HepG2 (cell line): ENCODE results near the gene GLI3. TPM values are rescaled to one million over a fixed set of nuclear protein-coding genes. Genes with fewer than 3 reads are reported as not detected.

Source experiments
- ATAC-seq: fragments of 200-7000 bp; cut with Tn5 transposase; 3 replicates; pipeline ENCODE4 v1.9.1; 2020; ENCODE audit warnings: mild to moderate bottlenecking, moderate library complexity
- BruUV-seq: library from RNA; stranded (reverse); fragments of 400-500 nt; replicated peaks from 2 replicates; lab custom pipeline; 2021; lab: Mats Ljungman, UMichigan
- CTCF ChIA-PET: fragments of 300-600 bp; formaldehyde crosslinking; extraction: SDS; loops from one replicate; lab custom pipeline; 2021; ENCODE audit warnings: low total read pairs, inconsistent platforms, low intra/inter-chr PET ratio; lab: Yijun Ruan, JAX
- POLR2A ChIA-PET: fragments of 350-600 bp; sonication (Branson Sonifier 250); formaldehyde crosslinking; loops from one replicate; lab custom pipeline; 2020; ENCODE audit warnings: antibody characterized with exemption, inconsistent platforms; lab: Yijun Ruan, JAX
- DNase-seq: peaks from one replicate; pipeline ENCODE4 v3.0.0-alpha.2; 2015; ENCODE audit warnings: low spot score
- FAIRE-seq: peaks from 3 replicates; lab custom pipeline; 2011; peaks lifted over from hg19 to GRCh38; lab: Jason Lieb, UNC
- H2AFZ ChIP-seq: one replicate; pipeline ENCODE4 v1.6.1; 2011; ENCODE audit warnings: low read length, inconsistent platforms
- H3K27ac ChIP-seq: fragments of 300-600 bp; 3 replicates; pipeline ENCODE4 v1.8.0; 2011; ENCODE audit warnings: mixed run types, mild to moderate bottlenecking, mixed read lengths, low read length, inconsistent platforms; ENCODE audit not compliant: insufficient read depth; ENCODE audit errors: extremely low read length
- H3K27me3 ChIP-seq, 2 experiments: fragments of 200-600 bp in 1 of 2; 2 replicates in 1 of 2; 3 replicates in 1 of 2; pipeline versions ENCODE4 v1.6.0 to v1.8.0; 2011; ENCODE audit warnings: low read length in 2 of 2, mild to moderate bottlenecking in 2 of 2, moderate library complexity in 2 of 2, inconsistent platforms in 1 of 2; ENCODE audit not compliant: insufficient read depth in 2 of 2, control insufficient read depth in 1 of 2
- H3K36me3 ChIP-seq, 2 experiments: fragments of 200-600 bp in 1 of 2; replicated peaks in 1 of 2; 2 replicates in 1 of 2; 3 replicates in 1 of 2; pipeline versions ENCODE4 v1.5.1 to v1.8.0; 2011; ENCODE audit warnings: low read length in 2 of 2, inconsistent platforms in 1 of 2; ENCODE audit not compliant: insufficient read depth in 2 of 2, control insufficient read depth in 1 of 2
- H3K4me1 ChIP-seq: 2 replicates; pipeline ENCODE4 v1.5.1; 2012; ENCODE audit warnings: low read length, inconsistent platforms; ENCODE audit not compliant: insufficient read depth
- H3K4me2 ChIP-seq: 2 replicates; pipeline ENCODE4 v1.6.0; 2011; ENCODE audit warnings: low read depth, low read length, inconsistent platforms
- H3K4me3 ChIP-seq, 3 experiments: fragments of 200-600 bp in 1 of 3; sonication (generic), shearing (Covaris generic) in 1 of 3; replicated peaks in 1 of 3; 2 replicates each; pipeline ENCODE4 v1.5.1; 2011 to 2016; ENCODE audit warnings: low read length in 3 of 3, inconsistent platforms in 2 of 3, low read depth in 2 of 3, mild to moderate bottlenecking in 2 of 3, control low read depth in 1 of 3, mixed read lengths in 1 of 3; ENCODE audit not compliant: insufficient read depth in 1 of 3
- H3K79me2 ChIP-seq: one replicate; pipeline ENCODE4 v1.6.1; 2011; ENCODE audit warnings: low read length, inconsistent platforms; ENCODE audit not compliant: insufficient read depth
- H3K9ac ChIP-seq: 2 replicates; pipeline ENCODE4 v1.6.0; 2011; ENCODE audit warnings: mild to moderate bottlenecking, low read depth, low read length, inconsistent platforms; ENCODE audit not compliant: insufficient read depth
- H3K9me3 ChIP-seq: 2 replicates; pipeline ENCODE4 v1.5.1; 2012; ENCODE audit warnings: mild to moderate bottlenecking, low read length
- H4K20me1 ChIP-seq: 2 replicates; pipeline ENCODE4 v1.6.0; 2011; ENCODE audit warnings: inconsistent platforms, mild to moderate bottlenecking, low read length, moderate library complexity; ENCODE audit not compliant: insufficient read depth
- XBP1 ChIP-seq: sonication (generic); formaldehyde crosslinking; IDR thresholded peaks from 2 replicates; pipeline ENCODE4 v1.5.0; 2020; ENCODE audit warnings: missing genetic modification reagents
- ZBTB42 ChIP-seq: sonication (generic); formaldehyde crosslinking; IDR thresholded peaks from 2 replicates; pipeline ENCODE4 v1.5.0; 2020; ENCODE audit warnings: mild to moderate bottlenecking, missing genetic modification reagents
- ZBTB43 ChIP-seq: sonication (generic); formaldehyde crosslinking; conservative IDR thresholded peaks from 2 replicates; pipeline ENCODE4 v1.4.0; 2020; ENCODE audit warnings: missing genetic modification reagents
- ZNF180 ChIP-seq: sonication (generic); formaldehyde crosslinking; IDR thresholded peaks from 2 replicates; pipeline ENCODE4 v1.4.0; 2020; ENCODE audit warnings: low read depth, missing genetic modification reagents, borderline replicate concordance
- ZNF274 ChIP-seq: sonication (generic); formaldehyde crosslinking; IDR thresholded peaks from 2 replicates; pipeline ENCODE4 v1.5.1; 2020; ENCODE audit warnings: mild to moderate bottlenecking, missing genetic modification reagents
- ZNF569 ChIP-seq: sonication (generic); formaldehyde crosslinking; IDR thresholded peaks from 2 replicates; pipeline ENCODE4 v1.5.0; 2020; ENCODE audit warnings: mild to moderate bottlenecking, missing genetic modification reagents, moderate library complexity, borderline replicate concordance
- WGBS: methylation state at CpG from one replicate; pipeline ENCODE4 v1.1.6; 2017; ENCODE audit warnings: low lambda C conversion rate; 5-methylcytosine and 5-hydroxymethylcytosine counted together
- in situ Hi-C: cut with HindIII; loops from 2 replicates; pipeline ENCODE4 v1.10.0; 2017; ENCODE audit warnings: low pct_unique_long_range_greater_than_20kb; ENCODE audit not compliant: extremely low pct_ligation_motif_present
- intact Hi-C: fragments of 100-400 bp; cut with micrococcal nuclease; formaldehyde crosslinking; loops from one replicate; pipeline ENCODE4 v1.10.0; 2022; ENCODE audit not compliant: unreplicated experiment
- polyA plus RNA-seq, 8 experiments: library from polyadenylated mRNA; depleted of rRNA in 3 of 8; stranded (reverse) in 7 of 8; unstranded in 1 of 8; fragments of >200 nt; fragmentation: Illumina TruSeq in 4 of 8; extraction: Trizol in 4 of 8; gene quantifications; 2 replicates each; pipeline versions ENCODE4 v1.2.1 to v1.2.3, GENCODE V29; 2011 to 2016; ENCODE audit warnings: low read depth in 4 of 8, missing spikeins in 1 of 8, mixed read lengths in 1 of 8; ENCODE audit not compliant: insufficient read depth in 1 of 8
- total RNA-seq, 5 experiments: library from RNA; depleted of rRNA; stranded (reverse); fragments of >200 nt; fragmentation: Illumina TruSeq; extraction: Trizol; gene quantifications; 2 replicates each; pipeline ENCODE4 v1.2.3, GENCODE V29; 2016; ENCODE audit warnings: low read depth in 1 of 5
- TF ChIP-seq, protein P1 (sequence below): sonication (generic); formaldehyde crosslinking; IDR thresholded peaks from 2 replicates; pipeline ENCODE4 v1.4.0; 2020; ENCODE audit warnings: missing genetic modification reagents
- TF ChIP-seq, protein P2 (sequence below): sonication (generic); formaldehyde crosslinking; IDR thresholded peaks from 2 replicates; pipeline ENCODE4 v1.4.0; 2020; ENCODE audit warnings: missing genetic modification reagents, borderline replicate concordance

GLI3 gene
- total and polyA plus RNA-seq, 2 of the 13 experiments (the other 11 are each of a cell fraction or from before 2014, with no cell fraction given): not detected

- Histone ChIP-seq H2AFZ (no peak overlapping the region), H3K27me3 (peaks cover 3 to 56% of the 10 kb centered on the region in 2 experiments; a peak in 4 of 5 replicates), H3K4me2 (no peak overlapping the region), H3K4me3 (peak overlapping the region; percentile 34 to 60 (median 47); a peak in 4 of 6 replicates), H3K9me3 (no peaks in the 10 kb centered on the region), H3K4me1 (no peaks in the 10 kb centered on the region; the same call in 1 of the 2 replicates), H3K9ac (no peak overlapping the region), H3K36me3 (no peaks in the 10 kb centered on the region), H3K79me2 (no peaks in the 10 kb centered on the region), H4K20me1 (no peaks in the 10 kb centered on the region), H3K27ac (no peak overlapping the region)
- BruUV-seq: no TSS peak
- ATAC-seq: no peak
- no peak for FAIRE-seq
- in situ Hi-C loops: no loop called here
- no peak for DNase-seq
- POLR2A ChIA-PET: no interaction called here
- no peak for TF ChIP-seq ZNF274 (CRISPR knock-in tag)
- TF ChIP-seq, all 625 proteins: peak for 0
- intact Hi-C loops: no loop called here
- WGBS: 27% methylated on average over 35 of the region's 66 CpGs
- CTCF ChIA-PET: no interaction called here
Observed at GRCh38 chr7:42237811-42238541, 967 bp upstream of the GLI3 start.

- H3K27ac ChIP-seq: no peak overlapping the region
- no peaks in the 10 kb centered on the region for H3K36me3 ChIP-seq
- no peaks in the 10 kb centered on the region for H4K20me1 ChIP-seq
- ChIA-PET CTCF (no interaction called here), POLR2A (no interaction called here)
- no peaks in the 10 kb centered on the region for H3K79me2 ChIP-seq
- H3K4me1 ChIP-seq: no peaks in the 10 kb centered on the region; the same call in 1 of the 2 replicates
- TF ChIP-seq, protein P1, sequence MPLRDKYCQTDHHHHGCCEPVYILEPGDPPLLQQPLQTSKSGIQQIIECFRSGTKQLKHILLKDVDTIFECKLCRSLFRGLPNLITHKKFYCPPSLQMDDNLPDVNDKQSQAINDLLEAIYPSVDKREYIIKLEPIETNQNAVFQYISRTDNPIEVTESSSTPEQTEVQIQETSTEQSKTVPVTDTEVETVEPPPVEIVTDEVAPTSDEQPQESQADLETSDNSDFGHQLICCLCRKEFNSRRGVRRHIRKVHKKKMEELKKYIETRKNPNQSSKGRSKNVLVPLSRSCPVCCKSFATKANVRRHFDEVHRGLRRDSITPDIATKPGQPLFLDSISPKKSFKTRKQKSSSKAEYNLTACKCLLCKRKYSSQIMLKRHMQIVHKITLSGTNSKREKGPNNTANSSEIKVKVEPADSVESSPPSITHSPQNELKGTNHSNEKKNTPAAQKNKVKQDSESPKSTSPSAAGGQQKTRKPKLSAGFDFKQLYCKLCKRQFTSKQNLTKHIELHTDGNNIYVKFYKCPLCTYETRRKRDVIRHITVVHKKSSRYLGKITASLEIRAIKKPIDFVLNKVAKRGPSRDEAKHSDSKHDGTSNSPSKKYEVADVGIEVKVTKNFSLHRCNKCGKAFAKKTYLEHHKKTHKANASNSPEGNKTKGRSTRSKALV (CRISPR knock-in tag): peak; percentile 79
- TF ChIP-seq ZNF180 (CRISPR knock-in tag) (no peak), ZBTB42 (CRISPR knock-in tag) (no peak), ZBTB43 (no peak), ZNF569 (CRISPR knock-in tag) (no peak), XBP1 (no peak)
- TF ChIP-seq, protein P2, sequence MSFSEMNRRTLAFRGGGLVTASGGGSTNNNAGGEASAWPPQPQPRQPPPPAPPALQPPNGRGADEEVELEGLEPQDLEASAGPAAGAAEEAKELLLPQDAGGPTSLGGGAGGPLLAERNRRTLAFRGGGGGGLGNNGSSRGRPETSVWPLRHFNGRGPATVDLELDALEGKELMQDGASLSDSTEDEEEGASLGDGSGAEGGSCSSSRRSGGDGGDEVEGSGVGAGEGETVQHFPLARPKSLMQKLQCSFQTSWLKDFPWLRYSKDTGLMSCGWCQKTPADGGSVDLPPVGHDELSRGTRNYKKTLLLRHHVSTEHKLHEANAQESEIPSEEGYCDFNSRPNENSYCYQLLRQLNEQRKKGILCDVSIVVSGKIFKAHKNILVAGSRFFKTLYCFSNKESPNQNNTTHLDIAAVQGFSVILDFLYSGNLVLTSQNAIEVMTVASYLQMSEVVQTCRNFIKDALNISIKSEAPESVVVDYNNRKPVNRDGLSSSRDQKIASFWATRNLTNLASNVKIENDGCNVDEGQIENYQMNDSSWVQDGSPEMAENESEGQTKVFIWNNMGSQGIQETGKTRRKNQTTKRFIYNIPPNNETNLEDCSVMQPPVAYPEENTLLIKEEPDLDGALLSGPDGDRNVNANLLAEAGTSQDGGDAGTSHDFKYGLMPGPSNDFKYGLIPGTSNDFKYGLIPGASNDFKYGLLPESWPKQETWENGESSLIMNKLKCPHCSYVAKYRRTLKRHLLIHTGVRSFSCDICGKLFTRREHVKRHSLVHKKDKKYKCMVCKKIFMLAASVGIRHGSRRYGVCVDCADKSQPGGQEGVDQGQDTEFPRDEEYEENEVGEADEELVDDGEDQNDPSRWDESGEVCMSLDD: no peak
- peak overlapping the region; percentile 26 to 60 (median 30); a peak in 4 of 6 replicates for H3K4me3 ChIP-seq
- H3K27me3 ChIP-seq: peaks cover 4 to 56% of the 10 kb centered on the region in 2 experiments; a peak in 4 of 5 replicates
- FAIRE-seq (no peak), DNase-seq (no peak), ATAC-seq (peak; percentile 57)
- WGBS: 19% methylated on average over 29 of the region's 76 CpGs
- H3K9me3 ChIP-seq: no peaks in the 10 kb centered on the region
- H3K9ac ChIP-seq: no peak overlapping the region
- intact Hi-C loops: no loop called here
- no TSS peak for BruUV-seq
- in situ Hi-C loops: no loop called here
- H2AFZ ChIP-seq: no peak overlapping the region
- H3K4me2 ChIP-seq: peak overlapping the region; percentile 53
Observed at GRCh38 chr7:42236266-42236975, 588 bp downstream of the GLI3 start.
